K562 (cell line): ENCODE data around the gene SHB.

Source experiments
- CTBP1 ChIP-seq: fragments of 450-650 bp; IDR thresholded peaks from 2 replicates; pipeline ENCODE4 v1.6.1; 2016; ENCODE audit warnings: borderline replicate concordance
- TEAD4 ChIP-seq, 2 experiments: sonication (generic) in 1 of 2; formaldehyde crosslinking in 1 of 2; IDR thresholded peaks; 2 replicates each; pipeline versions ENCODE4 v1.6.1 to v1.8.0; 2012 to 2022; ENCODE audit warnings: borderline replicate concordance in 1 of 2, inconsistent platforms in 1 of 2, low read length in 1 of 2, mild to moderate bottlenecking in 1 of 2, missing genetic modification reagents in 1 of 2
- ZNF407 ChIP-seq: fragments of 450-650 bp; IDR thresholded peaks from 2 replicates; pipeline ENCODE4 v1.6.1; 2016; ENCODE audit warnings: low read depth

- TF ChIP-seq CTBP1 (no peak), TEAD4 (IDR thresholded peaks at IDR 0.05; ENCODE audit: low read length) (no peak), TEAD4 (CRISPR knock-in tag; IDR thresholded peaks at IDR 0.05; ENCODE audit: borderline replicate concordance) (no peak), ZNF407 (no peak)
Observed at GRCh38 chr9:37986771-37987258, 82.2 kb downstream of the SHB start.
